GM18508 (cell line): ENCODE data around the gene SIL1.
"Not testable (repeated sequence)": the region's sequence is repeated elsewhere in the genome, so short reads cannot be mapped to it uniquely, and the experiment has no call there.

Experiments
- ATAC-seq: cut with Tn5 transposase; IDR thresholded peaks from one replicate; pipeline ENCODE4 v1.9.1; 2021; ENCODE audit warnings: moderate number of reproducible peaks; ENCODE audit not compliant: insufficient read depth, unreplicated experiment

Gene SIL1

GRCh38 chr5:139117342-139117884, 80.8 kb downstream of the SIL1 start:
- no peak for ATAC-seq

- ATAC-seq: no peak
Measured at GRCh38 chr5:139116100-139116655, 82.0 kb downstream of the SIL1 start.

- ATAC-seq: no peak
Measured at GRCh38 chr5:139113892-139114291, 84.3 kb downstream of the SIL1 start.

GRCh38 chr5:139112362-139112761, 85.8 kb downstream of the SIL1 start:
- not testable (repeated sequence) for ATAC-seq

GRCh38 chr5:139110526-139111168, 87.5 kb downstream of the SIL1 start:
- no peak for ATAC-seq

- no peak for ATAC-seq
Measured at GRCh38 chr5:139108063-139108824, 89.9 kb downstream of the SIL1 start.

GRCh38 chr5:139105621-139106071, 92.5 kb downstream of the SIL1 start:
- ATAC-seq: no peak

GRCh38 chr5:139104577-139105276, 93.4 kb downstream of the SIL1 start:
- ATAC-seq: no peak

GRCh38 chr5:139103762-139104161, 94.4 kb downstream of the SIL1 start:
- ATAC-seq: no peak

GRCh38 chr5:139100825-139101224, 97.3 kb downstream of the SIL1 start:
- ATAC-seq: no peak

- ATAC-seq: peak; percentile 85
Measured at GRCh38 chr5:139094154-139095131, 103.7 kb downstream of the SIL1 start.

- no peak for ATAC-seq
Measured at GRCh38 chr5:139092741-139093343, 105.3 kb downstream of the SIL1 start.

- ATAC-seq: no peak
Measured at GRCh38 chr5:139091439-139092156, 106.6 kb downstream of the SIL1 start.

- ATAC-seq: no peak
Measured at GRCh38 chr5:139090581-139090980, 107.6 kb downstream of the SIL1 start.

GRCh38 chr5:139088024-139088423, 110.1 kb downstream of the SIL1 start:
- no peak for ATAC-seq

- no peak for ATAC-seq
Measured at GRCh38 chr5:139082813-139083498, 115.2 kb downstream of the SIL1 start.

- ATAC-seq: no peak
Measured at GRCh38 chr5:139079991-139080610, 118.1 kb downstream of the SIL1 start.
